HEK293 (cell line): ENCODE data around the gene ZNF576.

ENCODE experiments used
- CTCF ChIP-seq: fragments of 450-650 bp; formaldehyde crosslinking; IDR thresholded peaks from 2 replicates; pipeline ENCODE4 v1.5.1; 2016; ENCODE audit warnings: missing biosample characterization, missing genetic modification characterization
- GFI1B ChIP-seq: fragments of 450-650 bp; formaldehyde crosslinking; IDR thresholded peaks from 2 replicates; pipeline ENCODE4 v1.5.1; 2016; ENCODE audit warnings: missing biosample characterization, missing genetic modification characterization
- KLF1 ChIP-seq: fragments of 450-650 bp; formaldehyde crosslinking; IDR thresholded peaks from 2 replicates; pipeline ENCODE4 v1.5.1; 2016; ENCODE audit warnings: missing biosample characterization, missing genetic modification characterization
- REST ChIP-seq: fragments of 450-650 bp; formaldehyde crosslinking; IDR thresholded peaks from 2 replicates; pipeline ENCODE4 v1.5.1; 2016; ENCODE audit warnings: missing biosample characterization, missing genetic modification characterization
- SCRT1 ChIP-seq: fragments of 450-650 bp; formaldehyde crosslinking; IDR thresholded peaks from 2 replicates; pipeline ENCODE4 v1.5.1; 2016; ENCODE audit warnings: missing biosample characterization, missing genetic modification characterization, borderline replicate concordance
- ZNF18 ChIP-seq: fragments of 450-650 bp; formaldehyde crosslinking; IDR thresholded peaks from 2 replicates; pipeline ENCODE4 v1.5.1; 2016; ENCODE audit warnings: missing biosample characterization, missing genetic modification characterization
- ZNF2 ChIP-seq: fragments of 450-650 bp; formaldehyde crosslinking; IDR thresholded peaks from 2 replicates; pipeline ENCODE4 v1.5.1; 2016; ENCODE audit warnings: missing biosample characterization, missing genetic modification characterization
- ZNF223 ChIP-seq: fragments of 450-650 bp; formaldehyde crosslinking; IDR thresholded peaks from 2 replicates; pipeline ENCODE4 v1.5.1; 2016; ENCODE audit warnings: missing biosample characterization, missing genetic modification characterization
- ZNF24 ChIP-seq: fragments of 450-650 bp; formaldehyde crosslinking; IDR thresholded peaks from 2 replicates; pipeline ENCODE4 v1.5.1; 2016; ENCODE audit warnings: missing biosample characterization, missing genetic modification characterization
- ZNF335 ChIP-seq: fragments of 450-650 bp; formaldehyde crosslinking; conservative IDR thresholded peaks from 2 replicates; pipeline ENCODE4 v1.5.1; 2016; ENCODE audit warnings: missing biosample characterization, missing genetic modification characterization
- ZNF37A ChIP-seq: fragments of 450-650 bp; IDR thresholded peaks from 2 replicates; pipeline ENCODE4 v1.5.1; 2018; ENCODE audit warnings: missing biosample characterization, missing genetic modification characterization
- ZNF394 ChIP-seq: fragments of 450-650 bp; formaldehyde crosslinking; IDR thresholded peaks from 2 replicates; pipeline ENCODE4 v1.5.1; 2016; ENCODE audit warnings: missing biosample characterization, missing genetic modification characterization, mild to moderate bottlenecking, moderate library complexity, borderline replicate concordance
- ZNF404 ChIP-seq: fragments of 450-650 bp; formaldehyde crosslinking; IDR thresholded peaks from 2 replicates; pipeline ENCODE4 v1.5.1; 2017; ENCODE audit warnings: missing biosample characterization, missing genetic modification characterization
- ZNF501 ChIP-seq: fragments of 450-650 bp; formaldehyde crosslinking; IDR thresholded peaks from 2 replicates; pipeline ENCODE4 v1.5.1; 2016; ENCODE audit warnings: missing biosample characterization, missing genetic modification characterization
- ZXDB ChIP-seq: fragments of 450-650 bp; formaldehyde crosslinking; IDR thresholded peaks from 2 replicates; pipeline ENCODE4 v1.5.1; 2016; ENCODE audit warnings: missing biosample characterization, missing genetic modification characterization
- TF ChIP-seq, protein P1 (sequence below): fragments of 450-650 bp; formaldehyde crosslinking; IDR thresholded peaks from 2 replicates; pipeline ENCODE4 v1.5.1; 2016; ENCODE audit warnings: missing biosample characterization, missing genetic modification characterization
- TF ChIP-seq, protein P2 (sequence below): fragments of 450-650 bp; formaldehyde crosslinking; IDR thresholded peaks from 2 replicates; pipeline ENCODE4 v1.5.1; 2016; ENCODE audit warnings: missing biosample characterization, missing genetic modification characterization
- TF ChIP-seq, protein P3 (sequence below): fragments of 450-650 bp; formaldehyde crosslinking; IDR thresholded peaks from 2 replicates; pipeline ENCODE4 v1.5.1; 2016; ENCODE audit warnings: missing biosample characterization, missing genetic modification characterization
- TF ChIP-seq, protein P4 (sequence below): fragments of 450-650 bp; formaldehyde crosslinking; optimal IDR thresholded peaks from 2 replicates; pipeline ENCODE3; 2016; ENCODE audit warnings: missing biosample characterization, mild to moderate bottlenecking, missing genetic modification characterization
- TF ChIP-seq, protein P5 (sequence below): fragments of 450-650 bp; formaldehyde crosslinking; IDR thresholded peaks from 2 replicates; pipeline ENCODE4 v1.5.1; 2017; ENCODE audit warnings: missing biosample characterization, missing genetic modification characterization

ZNF576 gene

GRCh38 chr19:43618921-43619261, 22.5 kb downstream of the ZNF576 start (continued):
- TF ChIP-seq ZNF404 (tag by site-specific recombination) = no peak
- TF ChIP-seq, protein P1, sequence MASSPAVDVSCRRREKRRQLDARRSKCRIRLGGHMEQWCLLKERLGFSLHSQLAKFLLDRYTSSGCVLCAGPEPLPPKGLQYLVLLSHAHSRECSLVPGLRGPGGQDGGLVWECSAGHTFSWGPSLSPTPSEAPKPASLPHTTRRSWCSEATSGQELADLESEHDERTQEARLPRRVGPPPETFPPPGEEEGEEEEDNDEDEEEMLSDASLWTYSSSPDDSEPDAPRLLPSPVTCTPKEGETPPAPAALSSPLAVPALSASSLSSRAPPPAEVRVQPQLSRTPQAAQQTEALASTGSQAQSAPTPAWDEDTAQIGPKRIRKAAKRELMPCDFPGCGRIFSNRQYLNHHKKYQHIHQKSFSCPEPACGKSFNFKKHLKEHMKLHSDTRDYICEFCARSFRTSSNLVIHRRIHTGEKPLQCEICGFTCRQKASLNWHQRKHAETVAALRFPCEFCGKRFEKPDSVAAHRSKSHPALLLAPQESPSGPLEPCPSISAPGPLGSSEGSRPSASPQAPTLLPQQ = peak; percentile 79; the same call in 1 of the 2 replicates
- no peak for TF ChIP-seq ZNF37A
- TF ChIP-seq, protein P2, sequence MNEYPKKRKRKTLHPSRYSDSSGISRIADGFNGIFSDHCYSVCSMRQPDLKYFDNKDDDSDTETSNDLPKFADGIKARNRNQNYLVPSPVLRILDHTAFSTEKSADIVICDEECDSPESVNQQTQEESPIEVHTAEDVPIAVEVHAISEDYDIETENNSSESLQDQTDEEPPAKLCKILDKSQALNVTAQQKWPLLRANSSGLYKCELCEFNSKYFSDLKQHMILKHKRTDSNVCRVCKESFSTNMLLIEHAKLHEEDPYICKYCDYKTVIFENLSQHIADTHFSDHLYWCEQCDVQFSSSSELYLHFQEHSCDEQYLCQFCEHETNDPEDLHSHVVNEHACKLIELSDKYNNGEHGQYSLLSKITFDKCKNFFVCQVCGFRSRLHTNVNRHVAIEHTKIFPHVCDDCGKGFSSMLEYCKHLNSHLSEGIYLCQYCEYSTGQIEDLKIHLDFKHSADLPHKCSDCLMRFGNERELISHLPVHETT (tag by site-specific recombination) = no peak
- peak; percentile 53; the same call in 1 of the 2 replicates for TF ChIP-seq ZNF394 (tag by site-specific recombination)
- TF ChIP-seq KLF1 (tag by site-specific recombination) = no peak; the same call in 1 of the 2 replicates
- no peak for TF ChIP-seq SCRT1 (tag by site-specific recombination)
- TF ChIP-seq ZNF223 (tag by site-specific recombination) = no peak
- no peak for TF ChIP-seq ZNF18
- peak; percentile 96 for TF ChIP-seq ZNF501 (tag by site-specific recombination)
- TF ChIP-seq REST = no peak; the same call in 1 of the 2 replicates
- peak; percentile 92; the same call in 1 of the 2 replicates for TF ChIP-seq ZNF2 (tag by site-specific recombination)
- TF ChIP-seq GFI1B (tag by site-specific recombination) = no peak
- TF ChIP-seq, protein P3, sequence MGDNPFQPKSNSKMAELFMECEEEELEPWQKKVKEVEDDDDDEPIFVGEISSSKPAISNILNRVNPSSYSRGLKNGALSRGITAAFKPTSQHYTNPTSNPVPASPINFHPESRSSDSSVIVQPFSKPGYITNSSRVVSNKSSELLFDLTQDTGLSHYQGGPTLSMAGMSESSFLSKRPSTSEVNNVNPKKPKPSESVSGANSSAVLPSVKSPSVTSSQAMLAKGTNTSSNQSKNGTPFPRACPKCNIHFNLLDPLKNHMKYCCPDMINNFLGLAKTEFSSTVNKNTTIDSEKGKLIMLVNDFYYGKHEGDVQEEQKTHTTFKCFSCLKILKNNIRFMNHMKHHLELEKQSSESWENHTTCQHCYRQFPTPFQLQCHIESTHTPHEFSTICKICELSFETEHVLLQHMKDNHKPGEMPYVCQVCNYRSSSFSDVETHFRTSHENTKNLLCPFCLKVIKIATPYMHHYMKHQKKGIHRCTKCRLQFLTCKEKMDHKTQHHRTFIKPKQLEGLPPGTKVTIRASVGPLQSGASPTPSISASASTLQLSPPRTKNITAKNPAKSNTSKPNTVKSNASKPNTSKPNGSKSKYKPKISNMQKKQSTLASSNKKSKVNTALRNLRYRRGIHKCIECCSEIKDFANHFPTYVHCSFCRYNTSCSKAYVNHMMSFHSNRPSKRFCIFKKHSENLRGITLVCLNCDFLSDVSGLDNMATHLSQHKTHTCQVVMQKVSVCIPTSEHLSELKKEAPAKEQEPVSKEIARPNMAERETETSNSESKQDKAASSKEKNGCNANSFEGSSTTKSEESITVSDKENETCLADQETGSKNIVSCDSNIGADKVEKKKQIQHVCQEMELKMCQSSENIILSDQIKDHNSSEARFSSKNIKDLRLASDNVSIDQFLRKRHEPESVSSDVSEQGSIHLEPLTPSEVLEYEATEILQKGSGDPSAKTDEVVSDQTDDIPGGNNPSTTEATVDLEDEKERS (tag by site-specific recombination) = peak; percentile 87
- no peak for TF ChIP-seq ZXDB (tag by site-specific recombination)
- peak; percentile 98; the same call in 1 of the 2 replicates for TF ChIP-seq ZNF335 (tag by site-specific recombination)
- TF ChIP-seq, protein P4, sequence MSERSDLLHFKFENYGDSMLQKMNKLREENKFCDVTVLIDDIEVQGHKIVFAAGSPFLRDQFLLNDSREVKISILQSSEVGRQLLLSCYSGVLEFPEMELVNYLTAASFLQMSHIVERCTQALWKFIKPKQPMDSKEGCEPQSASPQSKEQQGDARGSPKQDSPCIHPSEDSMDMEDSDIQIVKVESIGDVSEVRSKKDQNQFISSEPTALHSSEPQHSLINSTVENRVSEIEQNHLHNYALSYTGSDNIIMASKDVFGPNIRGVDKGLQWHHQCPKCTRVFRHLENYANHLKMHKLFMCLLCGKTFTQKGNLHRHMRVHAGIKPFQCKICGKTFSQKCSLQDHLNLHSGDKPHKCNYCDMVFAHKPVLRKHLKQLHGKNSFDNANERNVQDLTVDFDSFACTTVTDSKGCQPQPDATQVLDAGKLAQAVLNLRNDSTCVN (tag by site-specific recombination) = no peak
- no peak; the same call in 1 of the 2 replicates for TF ChIP-seq CTCF (tag by site-specific recombination)
- 0 out of 2 replicates have a peak, but pooled peaks have one; percentile 88 for TF ChIP-seq ZNF24 (tag by site-specific recombination)
- TF ChIP-seq, protein P5, sequence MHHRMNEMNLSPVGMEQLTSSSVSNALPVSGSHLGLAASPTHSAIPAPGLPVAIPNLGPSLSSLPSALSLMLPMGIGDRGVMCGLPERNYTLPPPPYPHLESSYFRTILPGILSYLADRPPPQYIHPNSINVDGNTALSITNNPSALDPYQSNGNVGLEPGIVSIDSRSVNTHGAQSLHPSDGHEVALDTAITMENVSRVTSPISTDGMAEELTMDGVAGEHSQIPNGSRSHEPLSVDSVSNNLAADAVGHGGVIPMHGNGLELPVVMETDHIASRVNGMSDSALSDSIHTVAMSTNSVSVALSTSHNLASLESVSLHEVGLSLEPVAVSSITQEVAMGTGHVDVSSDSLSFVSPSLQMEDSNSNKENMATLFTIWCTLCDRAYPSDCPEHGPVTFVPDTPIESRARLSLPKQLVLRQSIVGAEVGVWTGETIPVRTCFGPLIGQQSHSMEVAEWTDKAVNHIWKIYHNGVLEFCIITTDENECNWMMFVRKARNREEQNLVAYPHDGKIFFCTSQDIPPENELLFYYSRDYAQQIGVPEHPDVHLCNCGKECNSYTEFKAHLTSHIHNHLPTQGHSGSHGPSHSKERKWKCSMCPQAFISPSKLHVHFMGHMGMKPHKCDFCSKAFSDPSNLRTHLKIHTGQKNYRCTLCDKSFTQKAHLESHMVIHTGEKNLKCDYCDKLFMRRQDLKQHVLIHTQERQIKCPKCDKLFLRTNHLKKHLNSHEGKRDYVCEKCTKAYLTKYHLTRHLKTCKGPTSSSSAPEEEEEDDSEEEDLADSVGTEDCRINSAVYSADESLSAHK (tag by site-specific recombination) = no peak; the same call in 1 of the 2 replicates
- TF ChIP-seq, all 188 proteins: peak for 28
